ENCODE results near the gene CCDC88C.
"Not testable (repeated sequence)": the region's sequence is repeated elsewhere in the genome, so short reads cannot be mapped to it uniquely, and the experiment has no call there.

The CCDC88C gene, protein sequence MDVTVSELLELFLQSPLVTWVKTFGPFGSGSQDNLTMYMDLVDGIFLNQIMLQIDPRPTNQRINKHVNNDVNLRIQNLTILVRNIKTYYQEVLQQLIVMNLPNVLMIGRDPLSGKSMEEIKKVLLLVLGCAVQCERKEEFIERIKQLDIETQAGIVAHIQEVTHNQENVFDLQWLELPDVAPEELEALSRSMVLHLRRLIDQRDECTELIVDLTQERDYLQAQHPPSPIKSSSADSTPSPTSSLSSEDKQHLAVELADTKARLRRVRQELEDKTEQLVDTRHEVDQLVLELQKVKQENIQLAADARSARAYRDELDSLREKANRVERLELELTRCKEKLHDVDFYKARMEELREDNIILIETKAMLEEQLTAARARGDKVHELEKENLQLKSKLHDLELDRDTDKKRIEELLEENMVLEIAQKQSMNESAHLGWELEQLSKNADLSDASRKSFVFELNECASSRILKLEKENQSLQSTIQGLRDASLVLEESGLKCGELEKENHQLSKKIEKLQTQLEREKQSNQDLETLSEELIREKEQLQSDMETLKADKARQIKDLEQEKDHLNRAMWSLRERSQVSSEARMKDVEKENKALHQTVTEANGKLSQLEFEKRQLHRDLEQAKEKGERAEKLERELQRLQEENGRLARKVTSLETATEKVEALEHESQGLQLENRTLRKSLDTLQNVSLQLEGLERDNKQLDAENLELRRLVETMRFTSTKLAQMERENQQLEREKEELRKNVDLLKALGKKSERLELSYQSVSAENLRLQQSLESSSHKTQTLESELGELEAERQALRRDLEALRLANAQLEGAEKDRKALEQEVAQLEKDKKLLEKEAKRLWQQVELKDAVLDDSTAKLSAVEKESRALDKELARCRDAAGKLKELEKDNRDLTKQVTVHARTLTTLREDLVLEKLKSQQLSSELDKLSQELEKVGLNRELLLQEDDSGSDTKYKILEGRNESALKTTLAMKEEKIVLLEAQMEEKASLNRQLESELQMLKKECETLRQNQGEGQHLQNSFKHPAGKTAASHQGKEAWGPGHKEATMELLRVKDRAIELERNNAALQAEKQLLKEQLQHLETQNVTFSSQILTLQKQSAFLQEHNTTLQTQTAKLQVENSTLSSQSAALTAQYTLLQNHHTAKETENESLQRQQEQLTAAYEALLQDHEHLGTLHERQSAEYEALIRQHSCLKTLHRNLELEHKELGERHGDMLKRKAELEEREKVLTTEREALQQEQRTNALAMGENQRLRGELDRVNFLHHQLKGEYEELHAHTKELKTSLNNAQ (N-terminal part only)

DNA sequence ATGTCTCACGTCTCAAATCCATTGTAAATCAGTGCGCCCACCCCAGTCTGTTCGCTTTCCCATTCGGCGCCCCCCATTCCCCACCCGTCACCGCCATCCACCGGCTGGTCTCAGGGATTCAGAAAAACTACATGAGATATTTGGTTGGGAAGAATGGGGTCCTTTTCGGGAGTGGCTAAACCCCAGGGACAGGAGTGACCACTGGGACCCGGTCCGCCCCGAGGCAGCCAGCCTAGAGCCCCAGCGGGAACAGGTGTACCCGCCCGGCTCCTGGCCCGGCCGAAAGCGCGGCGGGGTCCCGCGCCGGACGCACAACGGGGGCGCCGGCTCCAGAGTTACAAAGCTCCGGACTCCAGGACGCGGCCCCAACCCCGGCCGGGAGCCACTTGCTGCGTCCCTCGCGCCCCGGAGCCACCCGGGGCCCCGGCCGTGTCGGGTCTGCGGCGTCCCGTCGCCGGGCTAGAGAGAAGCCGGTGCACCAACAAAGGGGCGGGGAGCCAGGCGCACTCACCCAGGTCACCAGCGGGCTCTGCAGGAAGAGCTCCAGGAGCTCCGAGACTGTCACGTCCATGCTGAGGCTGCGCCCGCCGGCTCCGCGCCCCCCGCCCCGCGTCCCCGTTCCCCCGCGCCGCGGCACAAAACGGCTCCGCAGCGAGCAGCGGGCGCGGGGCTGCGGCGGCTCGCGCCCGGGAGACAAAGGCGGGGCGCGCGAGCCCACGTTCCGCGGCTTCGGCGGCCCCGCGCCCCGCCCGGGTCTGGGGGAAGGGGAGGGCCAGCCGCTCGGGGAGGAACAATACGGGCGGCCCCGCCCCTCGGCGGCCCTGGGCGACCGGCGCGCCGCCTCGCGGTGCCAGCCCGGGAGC lies at the start of gene CCDC88C:
Gene CCDC88C, minus strand, starts transcription at position 701 of the 863 bp plus-strand sequence. Its CDS starts 130 bp downstream, at position 571.
- in situ Hi-C loops (cut with MboI; ENCODE audit: low sequenced_read_pairs), result no loop called here

GRCh38 chr14:91466192-91466591 lies 48.6 kb upstream of the CCDC88C start:
- in situ Hi-C loops (cut with MboI; ENCODE audit: low sequenced_read_pairs), result no loop called here

DNA sequence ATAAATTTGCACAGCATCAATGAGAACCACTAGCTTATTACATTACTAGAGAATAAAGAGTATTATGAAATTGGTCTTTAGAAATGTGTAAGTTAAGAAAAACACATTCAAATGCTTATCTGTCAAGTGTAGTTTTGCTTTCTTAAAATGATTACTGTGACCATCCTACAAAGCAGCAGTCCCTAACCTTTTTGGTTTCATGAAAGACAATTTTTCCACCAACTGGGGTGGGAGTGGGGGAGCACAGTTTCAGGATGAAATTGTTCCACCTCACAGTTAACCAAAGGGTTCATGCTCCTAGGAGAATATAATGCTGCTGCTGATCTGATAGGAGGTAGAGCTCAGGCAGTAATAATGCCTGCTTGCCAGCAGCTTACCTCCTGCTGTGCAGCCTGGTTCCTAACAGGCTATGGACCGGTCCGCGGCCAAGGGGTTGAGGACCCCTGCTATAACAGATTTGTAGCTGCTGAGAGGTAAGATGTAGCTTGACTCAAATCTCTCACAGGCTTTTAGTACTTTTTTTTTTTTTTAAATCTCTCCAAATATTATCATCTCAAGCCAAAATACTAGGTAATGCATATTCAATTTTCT lies 47.1 kb upstream of the CCDC88C start:
- in situ Hi-C loops (cut with MboI; ENCODE audit: low sequenced_read_pairs), result no loop called here

DNA sequence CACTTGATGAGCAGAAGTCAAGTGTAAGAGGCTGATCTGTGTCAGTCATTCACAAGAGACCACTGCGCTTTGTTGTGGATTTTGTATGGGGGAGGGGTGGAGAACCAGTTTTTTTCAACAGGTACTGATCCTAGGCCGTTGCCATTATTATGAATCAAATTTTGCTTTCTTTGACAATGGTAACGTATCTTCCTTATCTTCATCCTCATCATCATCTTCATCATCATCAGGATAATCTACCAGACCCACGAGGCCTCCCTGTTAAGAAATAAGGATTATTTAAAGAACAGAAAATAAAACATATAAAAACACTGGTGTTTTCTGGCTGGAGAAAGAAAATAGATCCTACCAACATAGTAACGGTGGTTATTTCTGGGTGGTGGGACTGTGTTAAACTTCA lies 41.0 kb upstream of the CCDC88C start:
- in situ Hi-C loops (cut with MboI; ENCODE audit: low sequenced_read_pairs), result no loop called here

DNA sequence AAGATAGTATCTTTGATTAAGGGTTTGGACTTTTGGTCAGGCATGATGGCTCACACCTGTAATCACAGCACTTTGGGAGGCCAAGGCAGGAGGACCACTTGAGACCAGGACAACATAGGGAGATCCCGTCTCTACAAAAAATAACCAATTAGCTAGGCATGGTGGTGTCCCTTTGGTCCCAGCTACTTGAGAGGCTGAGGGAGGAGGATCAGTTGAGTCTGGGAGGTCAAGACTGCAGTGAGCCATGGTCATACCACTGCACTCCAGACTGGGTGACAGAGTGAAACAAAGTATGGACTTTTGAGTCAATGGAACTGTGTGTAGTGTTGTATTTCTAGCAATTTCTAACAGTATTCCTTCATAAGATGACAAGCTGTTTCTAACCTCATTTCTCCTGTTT lies 38.7 kb upstream of the CCDC88C start:
- in situ Hi-C loops (cut with MboI; ENCODE audit: low sequenced_read_pairs), result no loop called here

- in situ Hi-C loops (cut with MboI; ENCODE audit: low sequenced_read_pairs), result no loop called here
These were observed 37.0 kb upstream of the CCDC88C start for GRCh38 chr14:91454580-91454979.

- in situ Hi-C loops (cut with MboI; ENCODE audit: low sequenced_read_pairs), result no loop called here
These were observed 36.5 kb upstream of the CCDC88C start for GRCh38 chr14:91454155-91454554.

DNA sequence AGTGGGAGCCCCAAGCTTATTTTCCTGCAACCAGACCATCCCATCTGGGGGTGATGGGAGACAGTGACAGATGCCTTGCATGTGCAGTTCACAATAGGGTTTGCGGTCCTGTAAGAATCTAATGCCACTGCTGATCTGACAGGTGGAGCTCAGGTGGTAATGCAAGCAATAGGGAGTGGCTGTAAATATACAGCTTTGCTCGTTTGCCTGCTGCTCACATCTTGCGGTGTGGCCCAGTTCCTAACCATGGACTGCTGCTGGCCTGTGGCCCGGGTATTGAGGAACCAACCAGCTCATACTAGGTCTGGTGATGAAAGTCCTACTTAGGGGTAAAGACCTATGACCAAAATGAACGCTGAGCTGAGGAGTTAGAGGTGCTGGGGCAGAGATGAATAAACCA lies 36.1 kb upstream of the CCDC88C start:
- in situ Hi-C loops (cut with MboI; ENCODE audit: low sequenced_read_pairs), result no loop called here

- in situ Hi-C loops (cut with MboI; ENCODE audit: low sequenced_read_pairs), result no loop called here
These were observed 26.9 kb upstream of the CCDC88C start for GRCh38 chr14:91444335-91445020.

DNA sequence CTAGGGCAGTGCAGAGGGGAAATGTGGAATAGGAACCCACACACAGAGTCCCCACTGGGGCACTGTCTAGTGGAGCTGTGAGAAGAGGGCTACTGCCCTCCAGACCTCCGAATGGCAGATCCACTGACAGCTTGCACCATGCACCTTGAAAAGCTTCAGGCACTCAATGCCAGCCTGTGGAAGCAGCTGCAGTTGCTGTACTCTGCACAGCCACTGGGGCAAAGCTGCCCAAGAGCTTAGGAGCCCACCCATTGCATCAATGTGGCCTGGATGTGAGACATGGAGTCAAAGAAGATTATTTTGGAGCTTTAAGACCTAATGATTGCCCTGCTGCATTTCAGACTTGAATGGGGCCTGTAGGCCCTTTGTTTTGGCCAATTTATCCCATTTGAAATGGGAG lies 21.7 kb upstream of the CCDC88C start:
- in situ Hi-C loops (cut with MboI; ENCODE audit: low sequenced_read_pairs), result no loop called here

DNA sequence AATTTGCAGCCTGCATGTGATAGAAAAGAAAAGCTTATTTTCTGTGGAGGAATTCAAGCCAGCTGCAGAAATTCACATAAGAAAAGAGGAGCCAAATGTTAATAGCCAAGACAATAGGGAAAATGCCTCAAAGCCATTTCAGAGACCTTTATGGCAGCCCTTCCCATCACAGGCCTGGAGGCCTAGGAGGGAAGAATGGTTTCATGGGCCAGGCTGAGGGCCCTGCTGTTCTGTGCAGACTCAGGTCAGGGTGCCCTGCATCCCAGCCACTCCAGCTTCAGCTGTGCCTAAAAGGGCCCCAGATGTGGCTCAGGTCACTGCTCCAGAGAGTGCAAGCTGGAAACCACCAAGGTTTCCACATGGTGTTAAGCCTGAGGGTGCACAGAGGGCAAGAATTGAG lies 21.2 kb upstream of the CCDC88C start:
- in situ Hi-C loops (cut with MboI; ENCODE audit: low sequenced_read_pairs), result no loop called here

- in situ Hi-C loops (cut with MboI; ENCODE audit: low sequenced_read_pairs), result not testable (repeated sequence)
These were observed 18.6 kb upstream of the CCDC88C start for GRCh38 chr14:91436266-91436665.

- in situ Hi-C loops (cut with MboI; ENCODE audit: low sequenced_read_pairs), result no loop called here
These were observed 11.8 kb upstream of the CCDC88C start for GRCh38 chr14:91429385-91429784.

DNA sequence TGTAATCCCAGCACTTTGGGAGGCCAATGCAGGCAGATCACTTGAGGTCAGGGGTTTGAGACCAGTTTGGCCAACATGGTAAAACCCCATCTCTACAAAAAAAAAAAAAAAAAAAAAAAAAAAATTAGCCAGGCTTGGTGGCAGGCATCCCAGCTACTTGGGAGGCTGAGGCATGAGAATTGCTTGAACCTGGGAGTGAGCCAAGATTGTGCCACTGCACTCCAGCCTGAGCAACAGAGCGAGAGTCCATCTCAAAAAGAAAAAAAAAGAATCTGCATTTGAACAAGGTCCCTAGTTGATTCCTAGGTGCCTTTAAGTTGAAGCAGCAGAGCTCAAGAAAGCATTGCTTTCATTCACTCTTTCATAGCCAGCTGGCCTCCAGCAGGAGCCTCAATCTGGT lies 11.3 kb upstream of the CCDC88C start:
- in situ Hi-C loops (cut with MboI; ENCODE audit: low sequenced_read_pairs), result not testable (repeated sequence)

- in situ Hi-C loops (cut with MboI; ENCODE audit: low sequenced_read_pairs), result not testable (repeated sequence)
These were observed 7.9 kb upstream of the CCDC88C start for GRCh38 chr14:91425531-91425944.

GRCh38 chr14:91424813-91425530 lies 7.4 kb upstream of the CCDC88C start:
- in situ Hi-C loops (cut with MboI; ENCODE audit: low sequenced_read_pairs), result no loop called here

DNA sequence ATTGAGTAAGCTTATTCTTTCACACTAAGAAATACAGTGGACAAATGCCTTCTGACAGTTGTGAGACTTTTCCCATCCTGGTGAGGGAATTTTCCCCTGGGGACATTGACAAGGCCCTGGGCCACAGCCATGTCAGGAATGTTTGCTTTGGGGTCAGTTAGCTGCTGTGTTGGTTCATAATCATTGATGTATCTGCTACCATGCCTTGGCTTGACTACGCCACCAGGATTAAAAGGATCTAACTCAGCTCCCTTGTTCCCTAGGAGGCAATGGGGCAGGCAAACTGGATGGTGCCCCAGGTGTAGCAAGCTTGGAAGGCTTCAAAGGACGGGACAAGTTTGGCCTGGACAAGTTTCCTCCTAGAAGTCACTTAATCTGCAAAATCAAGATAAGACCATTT lies 3.1 kb upstream of the CCDC88C start:
- in situ Hi-C loops (cut with MboI; ENCODE audit: low sequenced_read_pairs), result no loop called here

GRCh38 chr14:91419451-91419850 lies 1.8 kb upstream of the CCDC88C start:
- in situ Hi-C loops (cut with MboI; ENCODE audit: low sequenced_read_pairs), result no loop called here

- in situ Hi-C loops (cut with MboI; ENCODE audit: low sequenced_read_pairs), result no loop called here
These were observed 1.4 kb upstream of the CCDC88C start for GRCh38 chr14:91419044-91419397.

Measured in hTERT RPE-1 (cell line).